Measurements from ENCODE around the gene SPATA7.

- TF ChIP-seq CTCF (conservative IDR thresholded peaks at IDR 0.05; ENCODE audit: low read depth in 2 of 2), result no peak
- TF ChIP-seq EZH2 (IDR thresholded peaks at IDR 0.05; ENCODE audit: low read depth, unreplicated experiment), result no peak
- TF ChIP-seq POLR2AphosphoS5 (IDR thresholded peaks at IDR 0.05; ENCODE audit: low read depth), result no peak
- TF ChIP-seq ZNF114 (CRISPR knock-in tag; IDR thresholded peaks at IDR 0.05), result no peak
- no peak for TF ChIP-seq CREB1 (CRISPR knock-in tag; IDR thresholded peaks at IDR 0.05; ENCODE audit: low read depth)
- no peak for TF ChIP-seq JUNB (IDR thresholded peaks at IDR 0.05; ENCODE audit: unreplicated experiment)
These were observed 21.8 kb upstream of the SPATA7 start for GRCh38 chr14:88363644-88364043.

Measured in GM23338 (cell line).